K562 (cell line): Measurements from ENCODE around the gene IL1RL2. TPM values are rescaled to one million over a fixed set of nuclear protein-coding genes. Genes with fewer than 3 reads are reported as not detected.

ENCODE experiments used
- ATAC-seq: fragments of 200-7000 bp; cut with Tn5 transposase; 3 replicates; pipeline ENCODE4 v1.9.1; 2020; ENCODE audit warnings: moderate library complexity
- BruUV-seq: library from RNA; stranded (reverse); fragments of 400-500 nt; replicated peaks from 2 replicates; lab custom pipeline; 2021; lab: Mats Ljungman, UMichigan
- CTCF ChIA-PET: fragments of 300-600 bp; formaldehyde crosslinking; extraction: SDS; loops from one replicate; lab custom pipeline; 2021; ENCODE audit warnings: low intra/inter-chr PET ratio; lab: Yijun Ruan, JAX
- POLR2A ChIA-PET: fragments of 300-600, 350-650 bp; sonication (Branson Sonifier 250); formaldehyde crosslinking; extraction: SDS; loops from one replicate; lab custom pipeline; 2021; ENCODE audit warnings: antibody characterized with exemption, inconsistent platforms; lab: Yijun Ruan, JAX
- DNase-seq, 4 experiments: peaks; one replicate each; pipeline versions ENCODE4 v3.0.0 to v3.0.0-alpha.2; 2011 to 2018; ENCODE audit warnings: low spot score in 3 of 4, mixed read lengths in 3 of 4; ENCODE audit errors: extremely low read depth in 1 of 4
- FAIRE-seq: peaks from 2 replicates; lab custom pipeline; 2011; peaks lifted over from hg19 to GRCh38; lab: Jason Lieb, UNC
- H2AFZ ChIP-seq: 2 replicates; pipeline ENCODE4 v1.6.0; 2011; ENCODE audit warnings: low read depth, low read length, control low read depth, inconsistent platforms
- H3K27ac ChIP-seq: fragments of 200-600 bp; 3 replicates; pipeline ENCODE4 v1.8.0; 2011; ENCODE audit warnings: low read depth, mild to moderate bottlenecking, control low read depth, inconsistent platforms, low read length, moderate library complexity, mixed read lengths; ENCODE audit errors: extremely low read depth
- H3K27me3 ChIP-seq, 2 experiments: fragments of 300-600 bp in 1 of 2; 2 replicates in 1 of 2; 3 replicates in 1 of 2; pipeline versions ENCODE4 v1.6.0 to v1.8.0; 2011; ENCODE audit warnings: inconsistent platforms in 2 of 2, low read length in 2 of 2, mild to moderate bottlenecking in 1 of 2, mixed read lengths in 1 of 2, moderate library complexity in 1 of 2; ENCODE audit not compliant: control insufficient read depth in 2 of 2, insufficient read depth in 2 of 2
- H3K36me3 ChIP-seq: fragments of 300-600 bp; 3 replicates; pipeline ENCODE4 v1.8.0; 2011; ENCODE audit warnings: mild to moderate bottlenecking, low read length, inconsistent platforms; ENCODE audit not compliant: control insufficient read depth, insufficient read depth
- H3K4me1 ChIP-seq, 2 experiments: fragments of 200-600 bp in 1 of 2; replicated peaks in 1 of 2; 2 replicates in 1 of 2; 3 replicates in 1 of 2; pipeline versions ENCODE4 v1.5.1 to v1.8.0; 2011; ENCODE audit warnings: inconsistent platforms in 2 of 2, low read length in 2 of 2, mild to moderate bottlenecking in 1 of 2, mixed read lengths in 1 of 2, moderate library complexity in 1 of 2; ENCODE audit not compliant: control insufficient read depth in 2 of 2, insufficient read depth in 2 of 2
- H3K4me2 ChIP-seq: 2 replicates; pipeline ENCODE4 v1.6.1; 2011; ENCODE audit warnings: low read length, control low read depth, inconsistent platforms, mixed read lengths; ENCODE audit not compliant: insufficient read depth
- H3K4me3 ChIP-seq: fragments of 200-600 bp; sonication (generic), shearing (Covaris generic); 2 replicates; pipeline ENCODE4 v1.5.1; 2016; ENCODE audit warnings: control low read depth, inconsistent platforms
- H3K79me2 ChIP-seq: fragments of 200-600 bp; 3 replicates; pipeline ENCODE4 v1.8.0; 2011; ENCODE audit warnings: low read length, inconsistent platforms; ENCODE audit not compliant: control insufficient read depth, insufficient read depth
- H3K9ac ChIP-seq, 2 experiments: 2 replicates each; pipeline versions ENCODE4 v1.6.0 to v1.6.1; 2011; ENCODE audit warnings: low read depth in 2 of 2, low read length in 2 of 2, control low read depth in 1 of 2, inconsistent platforms in 1 of 2, mild to moderate bottlenecking in 1 of 2, mixed read lengths in 1 of 2; ENCODE audit not compliant: insufficient read depth in 1 of 2
- H3K9me1 ChIP-seq: one replicate; pipeline ENCODE4 v1.6.0; 2011; ENCODE audit warnings: inconsistent platforms, mild to moderate bottlenecking, low read length, moderate library complexity; ENCODE audit not compliant: control insufficient read depth, insufficient read depth
- H3K9me3 ChIP-seq: replicated peaks from 2 replicates; pipeline ENCODE4 v1.5.1; 2011; ENCODE audit warnings: low read depth, low read length, inconsistent platforms; ENCODE audit not compliant: control insufficient read depth, insufficient read depth
- H4K20me1 ChIP-seq: replicated peaks from 2 replicates; pipeline ENCODE4 v1.6.1; 2011; ENCODE audit warnings: low read length, inconsistent platforms, mixed read lengths; ENCODE audit not compliant: control insufficient read depth, insufficient read depth
- CEBPB ChIP-seq: fragments of 450-650 bp; IDR thresholded peaks from 2 replicates; pipeline ENCODE4 v1.6.1; 2016; ENCODE audit warnings: missing genetic modification characterization, missing compliant biosample characterization
- CEBPG ChIP-seq, 3 experiments: fragments of 200-800 bp in 1 of 3; sonication (Bioruptor generic) in 1 of 3; sonication (generic) in 1 of 3; formaldehyde crosslinking in 1 of 3; IDR thresholded peaks in 2 of 3; conservative IDR thresholded peaks in 1 of 3; 2 replicates each; pipeline versions ENCODE4 v1.6.1 to v1.8.0; 2016 to 2022; ENCODE audit warnings: missing compliant biosample characterization in 2 of 3, missing genetic modification characterization in 2 of 3, mild to moderate bottlenecking in 1 of 3, missing genetic modification reagents in 1 of 3
- DDX20 ChIP-seq: fragments of 450-650 bp; IDR thresholded peaks from 2 replicates; pipeline ENCODE4 v1.6.1; 2016; ENCODE audit warnings: missing genetic modification characterization, low read depth, mild to moderate bottlenecking, missing compliant biosample characterization, moderate library complexity
- FOXA3 ChIP-seq, 2 experiments: fragments of 450-650 bp in 1 of 2; sonication (generic) in 1 of 2; formaldehyde crosslinking; IDR thresholded peaks in 1 of 2; conservative IDR thresholded peaks in 1 of 2; 2 replicates each; pipeline versions ENCODE4 v1.4.0 to v1.8.0; 2020 to 2022; ENCODE audit warnings: mild to moderate bottlenecking in 2 of 2, missing genetic modification reagents in 1 of 2
- GMEB1 ChIP-seq: fragments of 250-450 bp; sonication (Bioruptor Pico); IDR thresholded peaks from 2 replicates; pipeline ENCODE4 v1.4.0; 2020; ENCODE audit warnings: mild to moderate bottlenecking
- MCM5 ChIP-seq: fragments of 450-650 bp; IDR thresholded peaks from 2 replicates; pipeline ENCODE4 v1.6.1; 2016; ENCODE audit warnings: low read depth
- SAFB ChIP-seq: fragments of 200-400 bp; formaldehyde crosslinking; IDR thresholded peaks from 2 replicates; pipeline ENCODE4 v1.6.1; 2017; ENCODE audit warnings: low read depth, low read length, borderline replicate concordance
- SPI1 ChIP-seq: IDR thresholded peaks from 2 replicates; pipeline ENCODE4 v1.6.1; 2011; ENCODE audit warnings: low read depth, low read length, control low read depth, borderline replicate concordance
- SUPT5H ChIP-seq: fragments of 450-650 bp; IDR thresholded peaks from 2 replicates; pipeline ENCODE4 v1.6.1; 2016
- ZBTB5 ChIP-seq: fragments of 450-650 bp; IDR thresholded peaks from 2 replicates; pipeline ENCODE4 v1.6.1; 2017; ENCODE audit warnings: antibody characterized with exemption
- WGBS: fragments of 100-300 bp; shearing (Covaris generic); methylation state at CpG from one replicate; pipeline ENCODE4 v1.1.6; 2016; ENCODE audit warnings: low coverage, mixed read lengths; ENCODE audit not compliant: insufficient coverage; ENCODE audit errors: missing lambda C conversion rate; 5-methylcytosine and 5-hydroxymethylcytosine counted together
- in situ Hi-C: fragments of 300-500 bp; cut with MboI; formaldehyde crosslinking; loops from 4 replicates; pipeline ENCODE4 v1.15.0; 2018; ENCODE audit warnings: inconsistent platforms, mixed read lengths
- intact Hi-C: fragments of 100-400 bp; cut with micrococcal nuclease; formaldehyde crosslinking; loops from 2 replicates; pipeline ENCODE4 v1.14.2; 2022
- polyA plus RNA-seq, 8 experiments: library from polyadenylated mRNA; depleted of rRNA in 4 of 8; stranded (reverse) in 5 of 8; unstranded in 3 of 8; fragments of >200 nt; fragmentation: Nextera tagmentation in 2 of 8; fragmentation: Illumina TruSeq in 1 of 8; extraction: Ambion mirVana in 2 of 8; extraction: Trizol in 1 of 8; gene quantifications; 2 replicates each; pipeline versions ENCODE4 v1.2.1 to v1.2.3, GENCODE V29; 2011 to 2014; ENCODE audit warnings: inconsistent platforms in 1 of 8, missing spikeins in 1 of 8
- total RNA-seq, 7 experiments: library from RNA; depleted of rRNA in 6 of 7; stranded (reverse); fragments of >200 nt in 6 of 7; fragmentation: Illumina TruSeq in 2 of 7; extraction: Trizol in 2 of 7; gene quantifications; 2 replicates each; pipeline versions ENCODE4 v1.2.1 to v1.2.3, GENCODE V29; 2011 to 2021; ENCODE audit warnings: low replicate concordance in 1 of 7

IL1RL2 gene
- total and polyA plus RNA-seq, 9 of the 15 experiments (the other 6 are each of a cell fraction or from before 2014, with no cell fraction given), result not detected

DNA sequence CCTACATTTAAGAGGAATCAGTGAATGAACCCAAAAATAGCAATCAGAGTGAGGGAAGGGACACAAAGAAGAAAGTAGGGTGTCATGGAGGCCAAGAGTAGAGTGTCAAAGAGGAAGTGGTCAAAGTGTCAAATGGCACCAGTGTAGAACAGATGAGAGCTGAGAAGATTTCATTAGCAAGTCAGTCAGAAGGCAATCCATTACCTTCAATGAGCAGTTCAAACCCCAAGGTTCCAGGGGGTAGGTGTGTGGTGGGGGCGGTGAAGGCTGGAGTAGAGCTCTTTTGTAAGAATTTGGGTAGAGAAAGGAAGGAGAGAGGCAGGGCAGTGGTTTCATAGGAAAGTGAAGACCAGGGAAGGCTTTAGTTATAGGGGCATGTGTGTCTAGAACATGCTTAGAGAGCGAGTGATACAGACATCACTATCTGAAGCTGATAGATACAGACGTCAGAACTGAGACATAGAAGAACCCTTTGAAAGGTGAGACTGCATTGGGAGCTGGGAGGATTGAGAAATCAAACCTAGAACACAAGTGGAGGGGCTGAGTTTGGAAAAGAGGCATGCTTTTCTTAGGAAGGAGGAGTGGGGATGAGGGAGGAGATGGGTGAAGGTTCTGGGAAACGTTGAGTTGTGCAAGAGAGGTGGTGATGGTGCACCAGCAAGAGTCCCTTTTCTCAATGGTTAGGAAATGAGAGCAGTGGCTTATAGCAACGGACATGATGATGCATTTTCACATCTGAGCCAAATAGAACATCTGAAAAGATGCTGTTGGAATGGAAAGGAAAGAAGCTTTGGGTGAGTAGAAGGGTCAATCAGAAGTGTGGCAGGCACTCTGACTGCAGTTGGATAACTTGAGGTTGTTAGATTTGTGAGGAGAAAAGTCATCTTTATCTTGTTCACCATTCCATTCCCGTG is 75.7 kb downstream of the IL1RL2 start (continued):
- TF ChIP-seq DDX20 (tag) (no peak), SPI1 (peak; percentile 74; the same call in 1 of the 2 replicates), CEBPG (CRISPR knock-in tag; IDR thresholded peaks at IDR 0.05) (no peak), CEBPG (tag; conservative IDR thresholded peaks at IDR 0.05 in 1 of 2, IDR thresholded peaks at IDR 0.05 in 1 of 2) (peak; percentile 39 to 40; a peak in 2 of 4 replicates), MCM5 (no peak), SAFB (no peak), GMEB1 (no peak), CEBPB (tag) (peak; percentile 53)
- TF ChIP-seq, all 486 proteins: peak for 4

DNA sequence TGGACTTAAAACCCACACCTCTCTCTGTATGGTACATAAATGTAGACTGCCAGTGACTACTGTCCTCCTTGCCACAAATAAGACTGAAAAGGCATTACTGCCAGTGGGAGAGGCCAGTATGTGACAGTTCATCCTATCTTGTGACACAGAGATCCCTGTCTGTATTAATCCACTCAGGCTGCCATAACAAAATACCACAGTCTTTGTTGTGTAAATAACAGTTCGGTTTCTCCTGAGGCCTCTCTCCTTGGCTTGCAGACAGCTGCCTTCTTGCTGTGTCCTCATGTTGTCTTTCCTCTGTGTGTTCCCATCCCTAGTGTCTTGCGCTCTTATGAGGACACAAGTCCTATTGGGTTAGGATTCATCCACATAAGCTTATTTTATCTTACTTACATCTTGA is 78.1 kb downstream of the IL1RL2 start:
- CTCF ChIA-PET, result no interaction called here
- no peaks in the 10 kb centered on the region for H3K36me3 ChIP-seq
- no peak overlapping the region for H2AFZ ChIP-seq
- H3K4me3 ChIP-seq, result no peak overlapping the region
- no peaks in the 10 kb centered on the region for H3K9me1 ChIP-seq
- no peak for ATAC-seq
- H3K4me1 ChIP-seq, result no peaks in the 10 kb centered on the region; a peak in 1 of 5 replicates
- no peak overlapping the region for H3K9ac ChIP-seq
- H3K4me2 ChIP-seq, result no peak overlapping the region
- 35% methylated on average over 2 of the region's 2 CpGs for WGBS
- H3K79me2 ChIP-seq, result no peaks in the 10 kb centered on the region
- H4K20me1 ChIP-seq, result no peaks in the 10 kb centered on the region
- intact Hi-C loops, result no loop called here
- no peak for DNase-seq
- H3K27ac ChIP-seq, result no peak overlapping the region
- POLR2A ChIA-PET, result no interaction called here
- no peak for FAIRE-seq
- no peak for TF ChIP-seq SUPT5H
- peak in 1 of 2 experiments; percentile 60; a peak in 1 of 4 replicates for TF ChIP-seq FOXA3 (CRISPR knock-in tag; conservative IDR thresholded peaks at IDR 0.05 in 1 of 2, IDR thresholded peaks at IDR 0.05 in 1 of 2)
- TF ChIP-seq ZBTB5, result no peak
- peaks cover 0 to 17% of the 10 kb centered on the region in 2 experiments; a peak in 3 of 5 replicates for H3K27me3 ChIP-seq
- H3K9me3 ChIP-seq, result no peaks in the 10 kb centered on the region
- in situ Hi-C loops, result no loop called here
- BruUV-seq, result no TSS peak
